DOHH2 (cell line): ENCODE measurements around the gene ARHGEF1.
A peak's percentile ranks its signal among the peaks of the same experiment; 100 is the strongest.

Experiments
- H3F3A ChIP-seq: fragments of 200-600 bp; sonication (generic), shearing (Covaris generic); 2 replicates; pipeline ENCODE4 v1.6.0; 2016; ENCODE audit warnings: antibody characterized with exemption, mild to moderate bottlenecking; ENCODE audit not compliant: control insufficient read depth, insufficient read depth
- H3K27ac ChIP-seq: fragments of 200-600 bp; sonication (generic); 2 replicates; pipeline ENCODE4 v1.5.1; 2014; ENCODE audit warnings: low read depth, mild to moderate bottlenecking, low read length, moderate library complexity
- H3K27me3 ChIP-seq: fragments of 200-600 bp; sonication (generic); 2 replicates; pipeline ENCODE4 v1.6.1; 2014; ENCODE audit warnings: mild to moderate bottlenecking, low read length, mixed read lengths; ENCODE audit not compliant: control insufficient read depth
- H3K36me3 ChIP-seq: fragments of 200-600 bp; sonication (generic); 2 replicates; pipeline ENCODE4 v1.6.1; 2014; ENCODE audit warnings: mild to moderate bottlenecking, low read length, moderate library complexity, mixed read lengths; ENCODE audit not compliant: control insufficient read depth
- H3K4me1 ChIP-seq: fragments of 200-600 bp; sonication (generic); 2 replicates; pipeline ENCODE4 v1.6.1; 2014; ENCODE audit warnings: mild to moderate bottlenecking, low read length, mixed read lengths; ENCODE audit not compliant: control insufficient read depth
- H3K4me2 ChIP-seq: fragments of 200-600 bp; sonication (generic); 2 replicates; pipeline ENCODE4 v1.6.0; 2014; ENCODE audit warnings: mild to moderate bottlenecking, low read length, moderate library complexity
- H3K4me3 ChIP-seq: fragments of 200-600 bp; sonication (generic); 2 replicates; pipeline ENCODE4 v1.5.1; 2014; ENCODE audit warnings: mild to moderate bottlenecking, low read length, mixed read lengths
- H3K79me2 ChIP-seq: fragments of 200-600 bp; sonication (generic); 2 replicates; pipeline ENCODE4 v1.6.1; 2014; ENCODE audit warnings: mild to moderate bottlenecking, low read length, mixed read lengths; ENCODE audit not compliant: control insufficient read depth
- H3K9me2 ChIP-seq: fragments of 200-600 bp; sonication (generic); replicated peaks from 2 replicates; pipeline ENCODE4 v1.6.1; 2014; ENCODE audit warnings: mild to moderate bottlenecking, low read length, mixed read lengths; ENCODE audit not compliant: control insufficient read depth
- H3K9me3 ChIP-seq: fragments of 200-600 bp; sonication (generic); 2 replicates; pipeline ENCODE4 v1.6.1; 2014; ENCODE audit warnings: antibody characterized with exemption, low read length, mixed read lengths; ENCODE audit not compliant: control insufficient read depth, insufficient read depth
- H4K20me1 ChIP-seq: fragments of 200-600 bp; sonication (generic); 2 replicates; pipeline ENCODE4 v1.6.0; 2014; ENCODE audit warnings: low read depth, mild to moderate bottlenecking, antibody characterized with exemption, low read length, moderate library complexity; ENCODE audit not compliant: control insufficient read depth, insufficient read depth
- EZH2phosphoT487 ChIP-seq: fragments of 200-600 bp; sonication (generic); IDR thresholded peaks from 2 replicates; pipeline ENCODE4 v1.6.1; 2017; ENCODE audit warnings: borderline replicate concordance, mild to moderate bottlenecking, antibody characterized with exemption, low read length, moderate library complexity, mixed read lengths
- TF ChIP-seq, protein P1 (sequence below): fragments of 200-600 bp; sonication (generic); IDR thresholded peaks from one replicate; pipeline ENCODE4 v1.5.1; 2014; ENCODE audit warnings: antibody characterized with exemption, mild to moderate bottlenecking, low read depth, low read length; ENCODE audit not compliant: poor library complexity, severe bottlenecking

Gene ARHGEF1

DNA sequence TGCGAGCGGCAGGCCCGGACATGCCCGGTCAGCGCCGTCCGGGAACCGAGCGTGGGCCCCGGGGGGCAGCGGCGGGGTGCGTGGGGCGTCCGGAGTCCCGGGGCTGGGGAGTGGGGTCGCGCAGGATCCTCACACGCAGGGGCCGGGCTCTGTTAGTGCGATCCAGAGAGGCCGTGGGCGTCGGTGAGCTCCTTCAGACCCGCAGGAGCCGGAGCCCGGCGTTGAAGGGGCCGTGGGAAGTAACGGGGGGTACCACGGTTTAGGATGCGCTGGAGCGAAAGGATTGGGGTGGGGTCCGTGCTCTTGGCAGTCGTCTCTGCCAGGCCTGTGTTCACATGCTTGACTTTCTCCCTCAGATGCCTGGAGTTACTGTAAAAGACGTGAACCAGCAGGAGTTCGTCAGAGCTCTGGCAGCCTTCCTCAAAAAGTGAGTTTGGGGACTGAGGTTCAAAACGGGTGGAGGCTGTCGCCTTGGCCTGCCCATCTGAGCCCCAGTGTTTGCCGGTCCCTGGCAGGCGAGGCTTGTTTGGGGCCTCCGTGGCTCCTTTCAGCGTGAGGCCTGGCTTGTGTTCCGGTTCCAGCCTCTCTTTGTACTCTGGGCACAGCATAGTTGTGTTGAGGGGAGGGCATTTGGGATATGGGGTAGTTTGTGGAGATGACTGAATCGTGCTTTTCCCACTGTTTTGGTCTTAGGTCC, 22.4 kb upstream of the ARHGEF1 start:
- peaks cover 37% of the 10 kb centered on the region for H4K20me1 ChIP-seq
- H3K27me3 ChIP-seq = no peaks in the 10 kb centered on the region
- H3F3A ChIP-seq = peaks cover 48% of the 10 kb centered on the region
- H3K4me3 ChIP-seq = peak overlapping the region; percentile 87
- no peaks in the 10 kb centered on the region for H3K9me3 ChIP-seq
- peak overlapping the region; percentile 88 for H3K4me2 ChIP-seq
- H3K4me1 ChIP-seq = peaks cover 68% of the 10 kb centered on the region
- peaks cover 56% of the 10 kb centered on the region for H3K79me2 ChIP-seq
- H3K36me3 ChIP-seq = peaks cover 54% of the 10 kb centered on the region
- peak overlapping the region; percentile 81 for H3K27ac ChIP-seq
- H3K9me2 ChIP-seq = no peaks in the 10 kb centered on the region
- TF ChIP-seq EZH2phosphoT487 = no peak
- TF ChIP-seq, protein P1, sequence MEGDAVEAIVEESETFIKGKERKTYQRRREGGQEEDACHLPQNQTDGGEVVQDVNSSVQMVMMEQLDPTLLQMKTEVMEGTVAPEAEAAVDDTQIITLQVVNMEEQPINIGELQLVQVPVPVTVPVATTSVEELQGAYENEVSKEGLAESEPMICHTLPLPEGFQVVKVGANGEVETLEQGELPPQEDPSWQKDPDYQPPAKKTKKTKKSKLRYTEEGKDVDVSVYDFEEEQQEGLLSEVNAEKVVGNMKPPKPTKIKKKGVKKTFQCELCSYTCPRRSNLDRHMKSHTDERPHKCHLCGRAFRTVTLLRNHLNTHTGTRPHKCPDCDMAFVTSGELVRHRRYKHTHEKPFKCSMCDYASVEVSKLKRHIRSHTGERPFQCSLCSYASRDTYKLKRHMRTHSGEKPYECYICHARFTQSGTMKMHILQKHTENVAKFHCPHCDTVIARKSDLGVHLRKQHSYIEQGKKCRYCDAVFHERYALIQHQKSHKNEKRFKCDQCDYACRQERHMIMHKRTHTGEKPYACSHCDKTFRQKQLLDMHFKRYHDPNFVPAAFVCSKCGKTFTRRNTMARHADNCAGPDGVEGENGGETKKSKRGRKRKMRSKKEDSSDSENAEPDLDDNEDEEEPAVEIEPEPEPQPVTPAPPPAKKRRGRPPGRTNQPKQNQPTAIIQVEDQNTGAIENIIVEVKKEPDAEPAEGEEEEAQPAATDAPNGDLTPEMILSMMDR = no peak

DNA sequence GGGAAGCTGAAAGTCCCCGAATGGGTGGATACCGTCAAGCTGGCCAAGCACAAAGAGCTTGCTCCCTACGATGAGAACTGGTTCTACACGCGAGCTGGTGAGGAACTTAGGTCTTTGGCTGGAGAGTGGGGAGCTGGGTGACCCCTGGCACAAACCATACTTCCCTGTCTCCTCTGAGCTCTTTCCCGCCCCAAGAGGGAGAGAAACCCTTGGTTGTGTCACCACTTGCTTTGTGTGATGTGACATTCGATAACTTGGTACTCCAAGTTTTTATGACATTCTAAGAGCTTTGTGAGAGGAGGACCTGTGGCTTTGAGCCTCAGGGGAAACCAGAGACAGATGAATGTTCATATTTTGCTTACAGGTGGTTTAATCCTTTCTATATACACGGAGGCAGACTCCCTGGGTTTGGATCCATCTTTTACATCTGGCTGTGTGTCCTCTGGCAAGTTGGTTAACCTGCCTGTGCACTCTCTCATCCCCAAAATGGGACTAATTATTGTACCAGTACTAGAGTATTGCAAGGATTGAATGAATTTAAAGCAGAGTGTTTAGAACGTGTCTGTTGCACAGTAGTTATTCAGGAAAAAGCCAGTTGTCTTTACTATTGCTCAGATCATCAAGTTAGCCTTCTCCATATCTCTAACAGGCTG, 21.7 kb upstream of the ARHGEF1 start:
- Histone ChIP-seq H3F3A (peaks cover 50% of the 10 kb centered on the region), H3K4me1 (peaks cover 73% of the 10 kb centered on the region), H3K79me2 (peaks cover 60% of the 10 kb centered on the region), H3K9me2 (no peaks in the 10 kb centered on the region), H3K27me3 (no peaks in the 10 kb centered on the region), H3K36me3 (peaks cover 58% of the 10 kb centered on the region), H4K20me1 (peaks cover 37% of the 10 kb centered on the region), H3K4me3 (peak overlapping the region; percentile 87), H3K9me3 (no peaks in the 10 kb centered on the region), H3K4me2 (peak overlapping the region; percentile 88), H3K27ac (peak overlapping the region; percentile 81)
- TF ChIP-seq, protein P1 = no peak
- no peak for TF ChIP-seq EZH2phosphoT487

DNA sequence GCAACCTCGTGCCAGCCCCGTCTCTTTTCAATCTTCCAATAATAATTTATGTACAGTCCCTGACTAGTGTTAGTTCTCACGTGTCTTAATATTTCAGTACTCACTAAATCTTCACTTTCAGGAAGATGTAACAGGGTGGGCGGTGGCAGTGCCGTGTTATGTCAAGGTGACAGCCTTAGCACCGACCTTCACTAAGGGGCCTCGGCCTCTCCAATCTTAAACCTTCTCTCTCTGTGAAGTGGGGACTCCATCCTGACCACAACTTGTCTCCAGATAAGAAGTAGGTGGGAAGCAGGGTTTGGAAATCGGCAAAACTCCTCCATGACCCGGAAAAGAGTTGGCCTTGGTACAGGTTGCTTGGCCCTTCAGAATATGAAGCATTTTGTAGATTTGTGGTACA, 21.1 kb upstream of the ARHGEF1 start:
- H3F3A ChIP-seq = peaks cover 53% of the 10 kb centered on the region
- H3K27me3 ChIP-seq = no peaks in the 10 kb centered on the region
- H3K9me3 ChIP-seq = no peaks in the 10 kb centered on the region
- peaks cover 79% of the 10 kb centered on the region for H3K4me1 ChIP-seq
- no peaks in the 10 kb centered on the region for H3K9me2 ChIP-seq
- TF ChIP-seq, protein P1 = no peak
- no peak for TF ChIP-seq EZH2phosphoT487
- H3K4me3 ChIP-seq = peak overlapping the region; percentile 87
- peak overlapping the region; percentile 81 for H3K27ac ChIP-seq
- H3K79me2 ChIP-seq = peaks cover 66% of the 10 kb centered on the region
- H3K4me2 ChIP-seq = peak overlapping the region; percentile 88
- peaks cover 37% of the 10 kb centered on the region for H4K20me1 ChIP-seq
- peaks cover 64% of the 10 kb centered on the region for H3K36me3 ChIP-seq
